B cell (primary cell): ENCODE measurements around the gene RAD51B. TPM values are rescaled to one million over a fixed set of nuclear protein-coding genes. Genes with fewer than 3 reads are reported as not detected.
A peak's percentile ranks its signal among the peaks of the same experiment; 100 is the strongest.

Source experiments
- ATAC-seq: fragments of 200-7000 bp; cut with Tn5 transposase; one replicate; pipeline ENCODE4 v1.10.0; 2021; ENCODE audit warnings: low read depth, mild to moderate bottlenecking, moderate number of reproducible peaks, moderate library complexity
- CTCF ChIA-PET: fragments of 350-600 bp; sonication (Branson Sonifier 250); formaldehyde crosslinking; loops from one replicate; lab custom pipeline; 2021; ENCODE audit warnings: antibody characterized with exemption, inconsistent platforms; lab: Charles Lee
- POLR2A ChIA-PET: fragments of 350-600 bp; sonication (Branson Sonifier 250); formaldehyde crosslinking; loops from one replicate; lab custom pipeline; 2021; ENCODE audit warnings: antibody characterized with exemption; lab: Charles Lee
- DNase-seq: peaks from one replicate; pipeline ENCODE4 v3.0.0; 2013
- H2AFZ ChIP-seq: 2 replicates; pipeline ENCODE4 v1.6.1; 2012; ENCODE audit warnings: mild to moderate bottlenecking, low read depth, low read length; ENCODE audit not compliant: insufficient read depth, poor library complexity, severe bottlenecking
- H3K27ac ChIP-seq, 2 donors: 1 replicate in 1 of 2; 2 replicates in 1 of 2; pipeline ENCODE4 v1.5.1; 2012 to 2013; ENCODE audit warnings: low read length in 2 of 2, mild to moderate bottlenecking in 2 of 2, moderate library complexity in 1 of 2
- H3K27me3 ChIP-seq, 4 experiments: fragments of 200-600 bp in 1 of 4; sonication (generic) in 1 of 4; replicated peaks in 1 of 4; 1 replicate in 2 of 4; 2 replicates in 2 of 4; pipeline versions ENCODE4 v1.6.1 to v1.7.0; 2013 to 2016; ENCODE audit warnings: low read length in 3 of 4, mild to moderate bottlenecking in 2 of 4, mixed read lengths in 1 of 4, moderate library complexity in 1 of 4; ENCODE audit not compliant: insufficient read depth in 4 of 4, control insufficient read depth in 3 of 4; ENCODE audit errors: control extremely low read depth in 1 of 4
- H3K36me3 ChIP-seq, 2 experiments: replicated peaks in 1 of 2; 1 replicate in 1 of 2; 2 replicates in 1 of 2; pipeline versions ENCODE4 v1.6.1 to v1.7.1; 2013; ENCODE audit warnings: low read length in 1 of 2; ENCODE audit not compliant: insufficient read depth in 2 of 2, control insufficient read depth in 1 of 2; ENCODE audit errors: control extremely low read depth in 1 of 2, extremely low read depth in 1 of 2
- H3K4me1 ChIP-seq, 2 donors: fragments of 200-600 bp in 1 of 2; sonication (generic) in 1 of 2; 1 replicate in 1 of 2; 2 replicates in 1 of 2; pipeline versions ENCODE4 v1.5.1 to v1.6.1; 2013 to 2017; ENCODE audit warnings: low read length in 2 of 2; ENCODE audit not compliant: control insufficient read depth in 2 of 2, insufficient read depth in 2 of 2
- H3K4me2 ChIP-seq: replicated peaks from 2 replicates; pipeline ENCODE3; 2012; ENCODE audit warnings: mild to moderate bottlenecking, low read depth, low read length; ENCODE audit not compliant: poor library complexity, severe bottlenecking
- H3K4me3 ChIP-seq, 5 experiments: fragments of 200-600 bp in 1 of 5; sonication (generic) in 1 of 5; 1 replicate in 3 of 5; 2 replicates in 2 of 5; pipeline versions ENCODE4 v1.5.1 to v1.7.0; 2011 to 2016; ENCODE audit warnings: low read length in 4 of 5, mild to moderate bottlenecking in 4 of 5, low read depth in 2 of 5, control low read depth in 1 of 5, moderate library complexity in 1 of 5; ENCODE audit not compliant: insufficient read depth in 1 of 5; ENCODE audit errors: control extremely low read depth in 1 of 5, extremely low read depth in 1 of 5
- H3K79me2 ChIP-seq: fragments of 200-600 bp; sonication (generic); one replicate; pipeline ENCODE4 v1.6.0; 2016; ENCODE audit warnings: low read length; ENCODE audit not compliant: control insufficient read depth, insufficient read depth
- H3K9ac ChIP-seq: fragments of 200-600 bp; sonication (generic); 2 replicates; pipeline ENCODE4 v1.6.1; 2017; ENCODE audit warnings: mild to moderate bottlenecking, low read length, moderate library complexity
- H3K9me3 ChIP-seq, 3 donors: one replicate each; pipeline versions ENCODE4 v1.6.1 to v1.7.1; 2013; ENCODE audit warnings: low read length in 2 of 3; ENCODE audit not compliant: control insufficient read depth in 2 of 3, insufficient read depth in 1 of 3; ENCODE audit errors: control extremely low read depth in 1 of 3
- H4K20me1 ChIP-seq: 2 replicates; pipeline ENCODE4 v1.6.0; 2012; ENCODE audit warnings: mild to moderate bottlenecking, low read length; ENCODE audit not compliant: insufficient read depth, control insufficient read depth, poor library complexity, severe bottlenecking
- H3K27ac Mint-ChIP-seq: one replicate; pipeline ENCODE4 v1.8.0; 2021; ENCODE audit warnings: mixed read lengths
- H3K27me3 Mint-ChIP-seq: one replicate; pipeline ENCODE4 v1.8.0; 2021; ENCODE audit warnings: mixed read lengths
- H3K4me1 Mint-ChIP-seq: one replicate; pipeline ENCODE4 v1.8.0; 2021; ENCODE audit warnings: mixed read lengths
- H3K4me3 Mint-ChIP-seq: one replicate; pipeline ENCODE4 v1.8.0; 2021; ENCODE audit warnings: mixed read lengths
- H3K9me3 Mint-ChIP-seq: one replicate; pipeline ENCODE4 v1.8.0; 2022; ENCODE audit warnings: mixed read lengths; ENCODE audit not compliant: insufficient read depth
- EZH2 ChIP-seq: IDR thresholded peaks from 2 replicates; pipeline ENCODE4 v1.6.1; 2012; ENCODE audit warnings: borderline replicate concordance, low read depth, mild to moderate bottlenecking, moderate library complexity, low read length; ENCODE audit not compliant: insufficient read depth, poor library complexity, severe bottlenecking
- WGBS: methylation state at CpG from one replicate; pipeline ENCODE4 v1.1.5; 2013; ENCODE audit warnings: missing lambda C conversion rate; ENCODE audit not compliant: insufficient coverage; 5-methylcytosine and 5-hydroxymethylcytosine counted together
- intact Hi-C: fragments of 100-400 bp; cut with micrococcal nuclease; formaldehyde crosslinking; loops from one replicate; pipeline ENCODE4 v1.10.0; 2022
- polyA plus RNA-seq: library from polyadenylated mRNA; depleted of rRNA; stranded (reverse); fragments of >200 nt; gene quantifications from 2 replicates; pipeline ENCODE4 v1.2.3, GENCODE V29; 2012
- total RNA-seq, 2 donors: library from RNA; stranded (reverse); fragments of 120-200 nt in 1 of 2; gene quantifications; 1 replicate in 1 of 2; 2 replicates in 1 of 2; pipeline versions ENCODE4 v1.2.3 to v1.2.4, GENCODE V29; 2013 to 2022
- TF ChIP-seq, protein P1 (sequence below): fragments of 200-600 bp; IDR thresholded peaks from one replicate; pipeline ENCODE4 v1.8.0; 2022; ENCODE audit warnings: antibody characterized with exemption, mild to moderate bottlenecking

The RAD51B gene
- total and polyA plus RNA-seq, 2 donors (not counting 1 experiment from before 2014, with no cell fraction given), result 6.5 to 60.6 TPM

DNA sequence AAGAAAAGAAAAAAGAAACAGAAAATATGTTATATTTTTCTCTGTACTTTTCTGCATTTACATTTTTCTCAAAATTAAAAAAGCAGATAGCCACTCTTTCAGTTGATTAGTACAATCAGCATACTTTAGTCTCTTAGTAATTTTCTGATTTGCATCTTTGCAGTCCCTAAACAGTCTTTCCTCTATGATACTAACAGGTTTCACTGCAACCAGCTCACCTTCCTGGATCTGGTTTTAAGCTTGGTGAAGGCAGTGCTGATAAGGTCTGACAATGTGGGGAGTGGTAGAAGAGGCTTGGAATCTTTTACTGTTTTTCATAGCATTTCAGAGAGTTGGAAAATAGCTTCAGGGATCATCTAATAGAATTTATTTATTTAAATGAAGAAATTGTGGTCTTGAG lies 515.7 kb downstream of the RAD51B start:
- Mint-ChIP-seq H3K4me1 (peaks cover 67% of the 10 kb centered on the region), H3K27ac (peak overlapping the region; percentile 16), H3K9me3 (no peaks in the 10 kb centered on the region), H3K27me3 (no peaks in the 10 kb centered on the region), H3K4me3 (no peak overlapping the region)
- Histone ChIP-seq H2AFZ (no peak overlapping the region), H3K9me3 (peaks cover 0 to 5% (median 0%) of the 10 kb centered on the region in 3 donors), H3K79me2 (no peaks in the 10 kb centered on the region), H3K4me1 (peaks cover 35 to 52% of the 10 kb centered on the region in 2 donors), H3K36me3 (no peaks in the 10 kb centered on the region), H3K27ac (no peak overlapping the region), H3K4me3 (no peak overlapping the region), H3K27me3 (no peaks in the 10 kb centered on the region), H3K9ac (no peak overlapping the region), H4K20me1 (no peaks in the 10 kb centered on the region), H3K4me2 (no peak overlapping the region)
- intact Hi-C loops, result no loop called here
- ChIA-PET POLR2A (interaction anchor here (0.7 kb wide), 1 partner anchor 14 kb away, joined by 3 read pairs; no protein-coding TSS in a partner anchor), CTCF (interaction anchor here (0.7 to 1.8 kb wide), 2 partner anchors 27 to 34 kb away, joined by 4 to 6 read pairs; no protein-coding TSS in a partner anchor)
- no peak for TF ChIP-seq EZH2
- TF ChIP-seq, protein P1, sequence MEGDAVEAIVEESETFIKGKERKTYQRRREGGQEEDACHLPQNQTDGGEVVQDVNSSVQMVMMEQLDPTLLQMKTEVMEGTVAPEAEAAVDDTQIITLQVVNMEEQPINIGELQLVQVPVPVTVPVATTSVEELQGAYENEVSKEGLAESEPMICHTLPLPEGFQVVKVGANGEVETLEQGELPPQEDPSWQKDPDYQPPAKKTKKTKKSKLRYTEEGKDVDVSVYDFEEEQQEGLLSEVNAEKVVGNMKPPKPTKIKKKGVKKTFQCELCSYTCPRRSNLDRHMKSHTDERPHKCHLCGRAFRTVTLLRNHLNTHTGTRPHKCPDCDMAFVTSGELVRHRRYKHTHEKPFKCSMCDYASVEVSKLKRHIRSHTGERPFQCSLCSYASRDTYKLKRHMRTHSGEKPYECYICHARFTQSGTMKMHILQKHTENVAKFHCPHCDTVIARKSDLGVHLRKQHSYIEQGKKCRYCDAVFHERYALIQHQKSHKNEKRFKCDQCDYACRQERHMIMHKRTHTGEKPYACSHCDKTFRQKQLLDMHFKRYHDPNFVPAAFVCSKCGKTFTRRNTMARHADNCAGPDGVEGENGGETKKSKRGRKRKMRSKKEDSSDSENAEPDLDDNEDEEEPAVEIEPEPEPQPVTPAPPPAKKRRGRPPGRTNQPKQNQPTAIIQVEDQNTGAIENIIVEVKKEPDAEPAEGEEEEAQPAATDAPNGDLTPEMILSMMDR, result no peak
- DNase-seq (no peak), ATAC-seq (no peak)

DNA sequence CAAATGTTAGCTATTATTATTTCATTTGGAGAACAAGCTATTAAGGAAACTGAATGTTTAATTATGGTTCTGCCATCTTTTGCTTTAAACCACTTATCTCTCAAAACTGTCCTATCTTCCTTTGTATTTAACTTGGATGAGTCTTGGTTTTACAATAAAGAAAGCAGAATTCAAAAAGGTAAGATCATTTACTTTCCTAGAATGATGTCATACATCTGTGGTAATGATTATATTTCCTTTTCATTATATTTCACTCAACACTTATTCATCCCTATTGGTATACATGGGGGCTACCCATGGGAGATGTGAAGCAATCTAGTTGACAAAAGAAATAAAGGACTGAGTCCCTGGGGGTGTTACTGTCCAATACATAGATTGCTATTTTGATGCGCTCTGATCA lies 516.6 kb downstream of the RAD51B start:
- ChIA-PET POLR2A (no interaction called here), CTCF (interaction anchor here (1.8 kb wide), 1 partner anchor 27 kb away, joined by 4 read pairs; no protein-coding TSS in a partner anchor)
- ATAC-seq, result no peak
- H3K27me3 Mint-ChIP-seq, result no peaks in the 10 kb centered on the region
- H3K9ac ChIP-seq, result no peak overlapping the region
- H4K20me1 ChIP-seq, result no peaks in the 10 kb centered on the region
- no peak overlapping the region for H3K4me2 ChIP-seq
- no peak overlapping the region for H3K4me3 ChIP-seq
- H3K27ac Mint-ChIP-seq, result no peak overlapping the region
- peaks cover 41 to 59% of the 10 kb centered on the region in 2 donors for H3K4me1 ChIP-seq
- no peak overlapping the region for H3K27ac ChIP-seq
- H3K79me2 ChIP-seq, result no peaks in the 10 kb centered on the region
- TF ChIP-seq, protein P1, result no peak
- no peak for TF ChIP-seq EZH2
- WGBS, result no CpG with 5 or more reads among the region's 1 CpG
- H3K4me1 Mint-ChIP-seq, result peaks cover 74% of the 10 kb centered on the region
- H2AFZ ChIP-seq, result no peak overlapping the region
- DNase-seq, result no peak
- no peaks in the 10 kb centered on the region for H3K27me3 ChIP-seq
- intact Hi-C loops, result no loop called here
- H3K9me3 ChIP-seq, result peaks cover 0 to 5% (median 0%) of the 10 kb centered on the region in 3 donors
- no peaks in the 10 kb centered on the region for H3K9me3 Mint-ChIP-seq
- H3K36me3 ChIP-seq, result no peaks in the 10 kb centered on the region
- H3K4me3 Mint-ChIP-seq, result no peak overlapping the region
